ENCODE results near the gene NAA38.

NAA38 gene

DNA sequence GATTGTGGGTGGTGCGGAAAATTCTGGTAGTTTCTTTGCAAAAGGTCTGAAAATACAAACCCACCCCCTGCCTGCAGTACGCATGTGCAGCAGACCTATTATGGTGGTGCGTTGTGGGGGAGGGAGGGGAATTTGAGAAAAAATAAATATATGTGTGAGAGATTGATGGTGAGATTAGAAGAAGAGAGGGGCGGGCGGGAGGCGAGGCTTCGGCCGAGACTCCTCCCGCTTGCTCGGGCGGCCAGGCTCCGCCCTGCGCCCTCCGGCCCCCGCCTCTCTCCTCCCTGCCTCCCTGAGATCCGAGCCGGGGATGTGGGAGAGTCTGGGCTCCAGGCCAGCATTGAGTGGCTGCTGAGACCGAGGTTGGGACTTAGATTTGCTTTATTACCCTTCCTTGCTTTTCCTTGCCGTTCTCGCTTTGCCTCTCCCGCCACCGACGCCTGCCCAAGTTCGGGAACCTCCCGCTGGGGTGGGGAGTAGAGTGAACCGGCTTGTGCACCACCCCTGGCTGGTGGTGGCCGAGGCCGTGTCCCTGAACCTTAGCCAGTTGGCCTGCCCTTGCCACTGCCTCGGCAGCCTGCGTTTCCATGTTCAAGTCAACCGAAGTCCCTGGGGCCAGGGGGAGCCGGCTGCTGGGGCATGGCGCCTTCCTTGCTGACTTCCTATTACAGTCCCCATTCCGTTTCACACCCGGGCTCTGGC, 30.3 kb upstream of the NAA38 start:
- Histone ChIP-seq H3K4me2 (ENCODE audit: low read length) (peak overlapping the region; percentile 98), H3K4me1 (ENCODE audit: control insufficient read depth, insufficient read depth, low read length) (peaks cover 45% of the 10 kb centered on the region), H3K36me3 (ENCODE audit: insufficient read depth, low read length) (peaks cover 19% of the 10 kb centered on the region), H3K9me3 (replicated peaks; ENCODE audit: low read length) (no peaks in the 10 kb centered on the region), H3K9ac (ENCODE audit: low read depth, low read length) (peak overlapping the region; percentile 76), H3K4me3 (ENCODE audit: low read length) (peak overlapping the region; percentile 95), H3K27me3 (ENCODE audit: control insufficient read depth, insufficient read depth, low read length) (no peaks in the 10 kb centered on the region)

DNA sequence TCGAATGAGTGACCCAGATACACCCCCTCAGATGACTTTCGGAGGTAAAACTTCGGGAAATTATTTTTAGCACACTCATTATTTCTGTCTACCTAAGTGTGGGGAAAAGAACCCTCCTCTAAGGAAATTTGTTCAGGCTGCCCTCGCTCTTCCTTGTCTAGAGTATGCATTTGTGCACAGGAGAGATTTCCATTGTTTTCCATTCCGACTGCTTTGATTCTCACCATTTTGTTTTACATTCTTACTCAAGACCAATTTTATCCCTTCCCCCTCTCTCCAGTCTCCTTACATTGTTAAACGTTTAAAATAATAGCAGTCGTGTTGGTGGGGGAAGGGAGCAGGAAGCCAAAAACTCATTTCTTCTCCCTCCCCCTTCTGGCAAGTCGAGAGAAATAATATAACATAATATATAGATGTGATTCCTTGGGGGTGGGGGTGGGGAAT, 29.7 kb upstream of the NAA38 start:
- peaks cover 51% of the 10 kb centered on the region for H3K4me1 ChIP-seq (ENCODE audit: control insufficient read depth, insufficient read depth, low read length)
- H3K9me3 ChIP-seq (replicated peaks; ENCODE audit: low read length): no peaks in the 10 kb centered on the region
- H3K4me2 ChIP-seq (ENCODE audit: low read length): peak overlapping the region; percentile 98
- H3K36me3 ChIP-seq (ENCODE audit: insufficient read depth, low read length): peaks cover 20% of the 10 kb centered on the region
- H3K27me3 ChIP-seq (ENCODE audit: control insufficient read depth, insufficient read depth, low read length): no peaks in the 10 kb centered on the region
- H3K9ac ChIP-seq (ENCODE audit: low read depth, low read length): peak overlapping the region; percentile 76
- H3K4me3 ChIP-seq (ENCODE audit: low read length): peak overlapping the region; percentile 95

DNA sequence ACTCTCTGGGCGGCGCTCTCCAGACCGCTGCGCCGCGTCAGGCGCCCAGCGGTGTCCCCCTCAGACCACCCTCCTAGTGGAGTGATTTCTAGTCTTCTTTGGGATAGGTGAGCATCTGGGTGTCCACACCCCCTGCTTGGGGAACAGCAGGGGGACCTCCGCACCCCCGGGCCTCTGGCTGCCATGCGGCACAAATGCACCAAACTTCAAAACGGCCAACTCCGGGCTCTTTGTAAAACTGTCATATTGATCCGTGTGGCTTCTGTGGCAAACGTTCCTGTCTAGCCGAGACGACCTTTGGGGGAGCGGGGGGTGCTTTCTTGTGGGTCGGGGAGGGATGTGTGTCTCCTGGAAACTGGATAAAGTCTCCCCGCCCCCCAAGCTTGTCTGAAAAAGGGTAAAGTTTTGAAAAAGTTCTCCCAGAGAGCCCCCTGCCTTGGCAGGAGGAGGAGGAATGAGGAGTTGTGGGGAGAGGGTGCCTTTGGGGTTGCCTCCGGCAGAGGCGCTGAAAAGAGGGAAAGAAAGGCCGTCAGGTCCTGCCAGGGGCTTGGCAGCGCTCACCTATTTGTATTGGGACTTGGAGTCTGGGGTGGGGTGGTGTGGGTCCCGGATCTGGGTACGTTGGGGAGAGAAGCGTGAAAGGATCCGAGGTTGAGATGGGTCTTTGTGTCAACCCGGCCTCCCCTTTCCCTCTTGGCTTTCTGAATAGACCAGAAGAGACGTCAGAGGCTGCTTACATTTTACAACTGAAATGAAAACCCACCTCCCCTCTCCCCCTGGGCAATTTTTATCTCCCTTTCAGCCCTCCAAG, 29.1 kb upstream of the NAA38 start:
- H3K4me2 ChIP-seq (ENCODE audit: low read length): peak overlapping the region; percentile 98
- H3K4me1 ChIP-seq (ENCODE audit: control insufficient read depth, insufficient read depth, low read length): peaks cover 53% of the 10 kb centered on the region

GRCh38 chr17:7885367-7886226, 28.2 kb upstream of the NAA38 start:
- Histone ChIP-seq H3K4me2 (ENCODE audit: low read length) (peak overlapping the region; percentile 98), H3K4me3 (ENCODE audit: low read length) (peak overlapping the region; percentile 95), H3K4me1 (ENCODE audit: control insufficient read depth, insufficient read depth, low read length) (peaks cover 53% of the 10 kb centered on the region), H3K27me3 (ENCODE audit: control insufficient read depth, insufficient read depth, low read length) (no peaks in the 10 kb centered on the region), H3K36me3 (ENCODE audit: insufficient read depth, low read length) (peaks cover 18% of the 10 kb centered on the region), H3K9me3 (replicated peaks; ENCODE audit: low read length) (no peaks in the 10 kb centered on the region), H3K9ac (ENCODE audit: low read depth, low read length) (peak overlapping the region; percentile 76)

More for the DNA sequence above, 29.1 kb upstream of the NAA38 start:
- Histone ChIP-seq H3K4me3 (ENCODE audit: low read length) (peak overlapping the region; percentile 95), H3K9ac (ENCODE audit: low read depth, low read length) (peak overlapping the region; percentile 76), H3K27me3 (ENCODE audit: control insufficient read depth, insufficient read depth, low read length) (no peaks in the 10 kb centered on the region), H3K9me3 (replicated peaks; ENCODE audit: low read length) (no peaks in the 10 kb centered on the region), H3K36me3 (ENCODE audit: insufficient read depth, low read length) (peaks cover 18% of the 10 kb centered on the region)

DNA sequence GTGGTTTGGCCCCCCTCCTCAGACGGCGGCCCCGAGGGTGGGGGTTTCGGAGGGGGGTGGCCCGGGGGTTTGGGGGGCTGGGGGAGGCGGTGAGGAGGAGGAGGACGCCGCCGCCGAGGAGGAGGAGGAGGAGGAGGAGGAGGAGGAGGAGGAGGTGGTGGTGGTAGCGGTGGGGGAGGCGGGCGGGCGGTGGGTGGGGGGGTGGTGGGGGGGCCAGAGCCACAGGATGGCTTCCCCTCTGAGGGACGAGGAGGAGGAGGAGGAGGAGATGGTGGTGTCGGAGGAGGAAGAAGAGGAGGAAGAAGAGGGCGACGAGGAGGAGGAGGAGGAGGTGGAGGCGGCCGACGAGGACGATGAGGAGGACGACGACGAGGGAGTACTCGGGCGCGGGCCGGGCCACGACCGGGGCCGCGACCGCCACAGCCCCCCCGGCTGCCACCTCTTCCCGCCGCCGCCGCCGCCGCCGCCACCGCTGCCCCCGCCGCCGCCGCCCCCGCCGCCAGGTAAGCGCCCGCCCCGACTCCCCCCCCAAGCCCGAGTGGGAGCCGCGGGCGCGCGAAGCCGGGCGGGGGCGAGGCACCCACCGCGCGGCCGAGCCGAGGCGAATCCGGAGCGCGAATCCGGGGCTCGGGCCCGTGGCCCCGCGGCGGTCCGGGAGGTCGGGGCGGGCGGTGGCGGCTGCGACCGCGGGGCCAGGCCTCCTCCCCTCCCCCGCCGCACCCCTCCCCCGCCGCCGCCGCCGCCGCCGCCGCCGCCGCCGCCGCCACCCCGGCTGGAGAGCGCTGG, 27.4 kb upstream of the NAA38 start:
- Histone ChIP-seq H3K9ac (ENCODE audit: low read depth, low read length) (peak overlapping the region; percentile 76), H3K36me3 (ENCODE audit: insufficient read depth, low read length) (peaks cover 23% of the 10 kb centered on the region), H3K4me1 (ENCODE audit: control insufficient read depth, insufficient read depth, low read length) (peaks cover 51% of the 10 kb centered on the region), H3K27me3 (ENCODE audit: control insufficient read depth, insufficient read depth, low read length) (no peaks in the 10 kb centered on the region), H3K4me3 (ENCODE audit: low read length) (peak overlapping the region; percentile 95), H3K4me2 (ENCODE audit: low read length) (peak overlapping the region; percentile 98), H3K9me3 (replicated peaks; ENCODE audit: low read length) (no peaks in the 10 kb centered on the region)

- Histone ChIP-seq H3K36me3 (ENCODE audit: insufficient read depth, low read length) (peaks cover 29% of the 10 kb centered on the region), H3K4me1 (ENCODE audit: control insufficient read depth, insufficient read depth, low read length) (peaks cover 42% of the 10 kb centered on the region), H3K4me2 (ENCODE audit: low read length) (peak overlapping the region; percentile 85), H3K4me3 (ENCODE audit: low read length) (peak overlapping the region; percentile 61), H3K27me3 (ENCODE audit: control insufficient read depth, insufficient read depth, low read length) (no peaks in the 10 kb centered on the region), H3K9ac (ENCODE audit: low read depth, low read length) (peak overlapping the region; percentile 82), H3K9me3 (replicated peaks; ENCODE audit: low read length) (no peaks in the 10 kb centered on the region)
These were observed 26.5 kb upstream of the NAA38 start for GRCh38 chr17:7883781-7884386.

- H3K9me3 ChIP-seq (replicated peaks; ENCODE audit: low read length): no peaks in the 10 kb centered on the region
- peak overlapping the region; percentile 34 for H3K4me3 ChIP-seq (ENCODE audit: low read length)
- H3K27me3 ChIP-seq (ENCODE audit: control insufficient read depth, insufficient read depth, low read length): no peaks in the 10 kb centered on the region
- H3K4me2 ChIP-seq (ENCODE audit: low read length): peak overlapping the region; percentile 85
- peaks cover 30% of the 10 kb centered on the region for H3K4me1 ChIP-seq (ENCODE audit: control insufficient read depth, insufficient read depth, low read length)
- H3K36me3 ChIP-seq (ENCODE audit: insufficient read depth, low read length): peaks cover 31% of the 10 kb centered on the region
- no peak overlapping the region for H3K9ac ChIP-seq (ENCODE audit: low read depth, low read length)
These were observed 25.3 kb upstream of the NAA38 start for GRCh38 chr17:7882629-7883028.

GRCh38 chr17:7882068-7882467, 24.7 kb upstream of the NAA38 start:
- no peaks in the 10 kb centered on the region for H3K27me3 ChIP-seq (ENCODE audit: control insufficient read depth, insufficient read depth, low read length)
- no peaks in the 10 kb centered on the region for H3K9me3 ChIP-seq (replicated peaks; ENCODE audit: low read length)
- H3K4me1 ChIP-seq (ENCODE audit: control insufficient read depth, insufficient read depth, low read length): peaks cover 27% of the 10 kb centered on the region
- H3K9ac ChIP-seq (ENCODE audit: low read depth, low read length): no peak overlapping the region
- peaks cover 36% of the 10 kb centered on the region for H3K36me3 ChIP-seq (ENCODE audit: insufficient read depth, low read length)
- H3K4me2 ChIP-seq (ENCODE audit: low read length): peak overlapping the region; percentile 42
- H3K4me3 ChIP-seq (ENCODE audit: low read length): no peak overlapping the region

DNA sequence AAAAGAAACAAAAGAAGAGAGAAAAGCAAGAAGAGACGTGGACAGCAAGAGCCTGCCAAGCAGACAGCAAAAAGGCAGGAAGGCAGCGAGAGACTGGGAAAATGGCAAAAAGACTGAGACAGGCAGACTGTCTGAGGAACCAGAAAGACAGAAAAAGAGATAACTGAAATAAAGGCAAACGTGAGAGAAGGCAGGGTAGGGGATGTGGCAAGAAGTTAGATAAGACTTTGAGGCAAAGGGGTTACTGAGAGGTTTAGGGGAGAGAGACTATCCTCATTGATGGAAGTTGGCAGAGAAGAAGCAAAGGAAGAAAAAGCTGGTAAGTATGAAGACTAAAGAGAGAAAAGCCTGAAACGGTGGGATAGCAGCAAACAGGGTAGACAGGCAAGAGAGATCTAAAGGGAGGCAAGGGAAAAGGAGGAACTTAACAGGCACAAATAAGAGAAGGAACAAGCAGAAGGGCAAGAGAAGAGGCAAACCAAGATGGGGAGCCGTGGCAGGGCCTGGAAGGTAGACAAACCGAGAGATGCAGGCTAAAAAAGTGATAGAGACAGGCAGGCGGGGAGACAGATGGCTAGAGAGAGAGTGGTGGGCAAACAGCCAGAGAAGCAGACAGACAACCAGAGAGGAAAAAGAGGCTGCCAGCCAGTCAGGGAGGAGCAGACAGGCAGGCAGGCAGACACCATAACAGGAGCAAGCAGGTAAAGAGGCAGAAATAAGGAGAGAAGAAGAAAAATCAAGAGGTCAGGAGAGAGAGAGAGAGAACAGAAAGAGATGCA, 24.1 kb upstream of the NAA38 start:
- Histone ChIP-seq H3K9ac (ENCODE audit: low read depth, low read length) (no peak overlapping the region), H3K4me2 (ENCODE audit: low read length) (peak overlapping the region; percentile 42), H3K4me1 (ENCODE audit: control insufficient read depth, insufficient read depth, low read length) (peaks cover 21% of the 10 kb centered on the region), H3K4me3 (ENCODE audit: low read length) (no peak overlapping the region), H3K27me3 (ENCODE audit: control insufficient read depth, insufficient read depth, low read length) (no peaks in the 10 kb centered on the region), H3K36me3 (ENCODE audit: insufficient read depth, low read length) (peaks cover 36% of the 10 kb centered on the region), H3K9me3 (replicated peaks; ENCODE audit: low read length) (no peaks in the 10 kb centered on the region)
